Activated CD8-positive, alpha-beta T cell treated with anti-CD3 and anti-CD28 coated beads, Interleukin-2, amount 10 ng/mL, durations not matched to agents 7 days and 5 days (primary cell): Measurements from ENCODE around the gene KPNA5. TPM values are rescaled to one million over a fixed set of nuclear protein-coding genes. Genes with fewer than 3 reads are reported as not detected.
A peak's percentile ranks its signal among the peaks of the same experiment; 100 is the strongest.
"Not testable (repeated sequence)": the region's sequence is repeated elsewhere in the genome, so short reads cannot be mapped to it uniquely, and the experiment has no call there.

ENCODE experiments used
- ATAC-seq: fragments of 150-1000 bp; cut with Tn5 transposase; one replicate; pipeline ENCODE4 v1.10.0; 2021; ENCODE audit warnings: moderate library complexity
- CTCF ChIA-PET: fragments of 350-600 bp; sonication (Branson Sonifier 250); formaldehyde crosslinking; loops from one replicate; lab custom pipeline; 2021; ENCODE audit warnings: antibody characterized with exemption; lab: Charles Lee
- POLR2A ChIA-PET: fragments of 350-600 bp; sonication (Branson Sonifier 250); formaldehyde crosslinking; loops from one replicate; lab custom pipeline; 2021; ENCODE audit warnings: antibody characterized with exemption; lab: Charles Lee
- DNase-seq: peaks from one replicate; pipeline ENCODE4 v3.0.0-alpha.2; 2020
- H3K27ac Mint-ChIP-seq: one replicate; pipeline ENCODE4 v1.8.0; 2021; ENCODE audit warnings: mild to moderate bottlenecking, mixed read lengths
- H3K27me3 Mint-ChIP-seq: one replicate; pipeline ENCODE4 v1.8.0; 2021; ENCODE audit warnings: low read depth, mixed read lengths
- H3K36me3 Mint-ChIP-seq: one replicate; pipeline ENCODE4 v1.8.0; 2021; ENCODE audit warnings: low read depth, mixed read lengths
- H3K4me1 Mint-ChIP-seq: one replicate; pipeline ENCODE4 v1.8.0; 2021; ENCODE audit warnings: low read depth, mixed read lengths
- H3K4me3 Mint-ChIP-seq: one replicate; pipeline ENCODE4 v1.8.0; 2021; ENCODE audit warnings: mild to moderate bottlenecking, mixed read lengths
- H3K9me3 Mint-ChIP-seq: one replicate; pipeline ENCODE4 v1.8.0; 2022; ENCODE audit warnings: mixed read lengths; ENCODE audit not compliant: insufficient read depth
- total RNA-seq, 2 experiments: library from RNA; stranded (reverse); gene quantifications; one replicate each; pipeline ENCODE4 v1.2.3, GENCODE V29; 2021

The KPNA5 gene
- total RNA-seq, result 10 to 100 TPM in 1 of 2 experiments, 1 to 10 TPM in 1; 9.8 to 11.0 TPM

- POLR2A ChIA-PET, result interaction anchor here (0.6 to 2.0 kb wide), 10 partner anchors 10 to 581 kb away, joined by 3 to 12 read pairs (median 3); partner anchors contain the start of genes NT5DC1, TSPYL1 and ZUP1
- no peaks in the 10 kb centered on the region for H3K27me3 Mint-ChIP-seq
- CTCF ChIA-PET, result interaction anchor here (0.9 to 1.8 kb wide), 5 partner anchors 8 to 32 kb away, joined by 3 to 6 read pairs (median 3); no protein-coding TSS in a partner anchor
Measured at GRCh38 chr6:116680880-116681672, at the start of gene KPNA5. KPNA5 (plus strand) TSS chr6:116681211; CDS start chr6:116681335, 124 bp downstream.

GRCh38 chr6:116631379-116631990 is 49.5 kb upstream of the KPNA5 start:
- Mint-ChIP-seq H3K4me1 (no peaks in the 10 kb centered on the region), H3K27me3 (no peaks in the 10 kb centered on the region), H3K27ac (no peak overlapping the region), H3K36me3 (peaks cover 24% of the 10 kb centered on the region), H3K9me3 (no peaks in the 10 kb centered on the region), H3K4me3 (no peak overlapping the region)
- POLR2A ChIA-PET, result no interaction called here
- ATAC-seq (no peak), DNase-seq (no peak)
- CTCF ChIA-PET, result no interaction called here

More at GRCh38 chr6:116680880-116681672, at the start of gene KPNA5:
- DNase-seq, result peak; percentile 95
- ATAC-seq, result peak; percentile 96
- peak within 1 kb of the TSS; percentile 98 for H3K27ac Mint-ChIP-seq
- peaks cover 24% of the 10 kb centered on the region for H3K36me3 Mint-ChIP-seq
- no peaks in the 10 kb centered on the region for H3K9me3 Mint-ChIP-seq
- peaks cover 21% of the 10 kb centered on the region for H3K4me1 Mint-ChIP-seq
- H3K4me3 Mint-ChIP-seq, result peak within 1 kb of the TSS; percentile 97

GRCh38 chr6:116633685-116634084 is 47.3 kb upstream of the KPNA5 start:
- Mint-ChIP-seq H3K4me3 (no peak overlapping the region), H3K27me3 (no peaks in the 10 kb centered on the region), H3K27ac (no peak overlapping the region), H3K36me3 (peaks cover 28% of the 10 kb centered on the region), H3K9me3 (no peaks in the 10 kb centered on the region), H3K4me1 (no peaks in the 10 kb centered on the region)
- DNase-seq (no peak), ATAC-seq (no peak)
- ChIA-PET POLR2A (no interaction called here), CTCF (no interaction called here)

GRCh38 chr6:116648156-116648555 is 32.9 kb upstream of the KPNA5 start:
- Mint-ChIP-seq H3K9me3 (no peaks in the 10 kb centered on the region), H3K27ac (no peak overlapping the region), H3K27me3 (no peaks in the 10 kb centered on the region), H3K4me1 (peaks cover 7% of the 10 kb centered on the region), H3K4me3 (no peak overlapping the region), H3K36me3 (peaks cover 45% of the 10 kb centered on the region)
- ATAC-seq (no peak), DNase-seq (no peak)
- ChIA-PET POLR2A (no interaction called here), CTCF (interaction anchor here (1.2 to 2.4 kb wide), 4 partner anchors 23 to 87 kb away, joined by 3 to 7 read pairs (median 4); no protein-coding TSS in a partner anchor)

GRCh38 chr6:116649129-116649528 is 31.9 kb upstream of the KPNA5 start:
- ChIA-PET POLR2A (no interaction called here), CTCF (interaction anchor here (0.6 to 1.1 kb wide), 4 partner anchors 11 to 361 kb away, joined by 3 to 4 read pairs (median 3); no protein-coding TSS in a partner anchor)
- DNase-seq (no peak), ATAC-seq (no peak)
- Mint-ChIP-seq H3K27ac (no peak overlapping the region), H3K27me3 (no peaks in the 10 kb centered on the region), H3K36me3 (peaks cover 37% of the 10 kb centered on the region), H3K4me3 (no peak overlapping the region), H3K4me1 (peaks cover 7% of the 10 kb centered on the region), H3K9me3 (no peaks in the 10 kb centered on the region)

GRCh38 chr6:116651916-116652315 is 29.1 kb upstream of the KPNA5 start:
- ATAC-seq, result no peak
- H3K4me1 Mint-ChIP-seq, result peaks cover 7% of the 10 kb centered on the region
- no peak overlapping the region for H3K27ac Mint-ChIP-seq
- no peak overlapping the region for H3K4me3 Mint-ChIP-seq
- POLR2A ChIA-PET, result no interaction called here
- DNase-seq, result no peak
- no peaks in the 10 kb centered on the region for H3K27me3 Mint-ChIP-seq
- peaks cover 32% of the 10 kb centered on the region for H3K36me3 Mint-ChIP-seq
- H3K9me3 Mint-ChIP-seq, result no peaks in the 10 kb centered on the region
- CTCF ChIA-PET, result interaction anchor here (0.8 to 1.8 kb wide), 2 partner anchors 15 to 91 kb away, joined by 3 to 5 read pairs; no protein-coding TSS in a partner anchor

GRCh38 chr6:116661594-116661993 is 19.4 kb upstream of the KPNA5 start:
- DNase-seq (no peak), ATAC-seq (no peak)
- H3K4me1 Mint-ChIP-seq, result peaks cover 40% of the 10 kb centered on the region
- H3K27ac Mint-ChIP-seq, result no peak overlapping the region
- POLR2A ChIA-PET, result no interaction called here
- CTCF ChIA-PET, result interaction anchor here (1.4 to 1.6 kb wide), 2 partner anchors 10 to 17 kb away, joined by 4 to 7 read pairs; no protein-coding TSS in a partner anchor
- no peaks in the 10 kb centered on the region for H3K27me3 Mint-ChIP-seq
- H3K9me3 Mint-ChIP-seq, result no peaks in the 10 kb centered on the region
- H3K4me3 Mint-ChIP-seq, result no peak overlapping the region
- H3K36me3 Mint-ChIP-seq, result peaks cover 33% of the 10 kb centered on the region

DNA sequence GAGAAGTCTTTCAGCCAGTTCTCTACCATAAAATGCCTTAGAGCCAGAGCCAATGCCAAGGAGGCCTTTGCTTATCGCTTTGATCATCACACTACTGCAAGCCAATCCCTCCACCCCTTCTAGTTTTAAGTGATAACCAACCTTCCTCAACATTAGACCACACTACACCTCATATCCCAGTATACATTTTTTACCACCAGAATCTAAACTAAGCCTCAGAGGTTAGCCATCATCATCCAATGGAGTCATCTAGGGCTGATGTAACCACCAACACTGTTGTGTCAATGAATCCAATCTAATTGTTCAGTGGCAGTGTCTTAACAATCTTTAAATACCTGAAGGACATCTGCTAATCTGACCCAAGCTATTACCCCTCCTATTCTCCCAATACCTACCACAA is 18.8 kb upstream of the KPNA5 start:
- Mint-ChIP-seq H3K27ac (no peak overlapping the region), H3K36me3 (peaks cover 34% of the 10 kb centered on the region), H3K27me3 (no peaks in the 10 kb centered on the region), H3K4me1 (peaks cover 45% of the 10 kb centered on the region), H3K4me3 (no peak overlapping the region), H3K9me3 (no peaks in the 10 kb centered on the region)
- CTCF ChIA-PET, result interaction anchor here (1.4 to 1.6 kb wide), 2 partner anchors 10 to 17 kb away, joined by 4 to 7 read pairs; no protein-coding TSS in a partner anchor
- POLR2A ChIA-PET, result no interaction called here
- ATAC-seq (no peak), DNase-seq (no peak)

DNA sequence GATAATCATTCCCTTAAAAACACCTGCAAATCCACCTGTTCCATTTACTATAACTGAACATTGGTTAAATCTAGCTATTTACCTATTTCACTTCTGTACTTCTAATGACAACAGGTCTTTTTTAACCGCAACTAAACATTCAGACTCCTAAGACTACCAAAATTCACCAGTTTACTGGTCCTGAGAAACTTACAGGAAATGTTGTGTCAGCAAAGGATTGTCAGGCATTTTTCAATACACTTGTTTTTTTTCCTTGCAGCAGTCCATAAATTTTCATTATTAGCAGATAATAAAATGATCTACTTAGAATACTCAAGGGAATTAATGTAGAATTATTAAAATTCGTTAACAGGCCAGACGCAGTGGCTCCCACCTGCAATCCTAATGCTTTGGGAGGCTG is 17.7 kb upstream of the KPNA5 start:
- H3K4me3 Mint-ChIP-seq, result no peak overlapping the region

GRCh38 chr6:116664169-116664568 is 16.8 kb upstream of the KPNA5 start:
- H3K27me3 Mint-ChIP-seq, DNase-seq, H3K27ac Mint-ChIP-seq, POLR2A ChIA-PET, H3K4me3 Mint-ChIP-seq, ATAC-seq, H3K9me3 Mint-ChIP-seq: not testable (repeated sequence)
- Mint-ChIP-seq H3K36me3 (peaks cover 36% of the 10 kb centered on the region), H3K4me1 (peaks cover 52% of the 10 kb centered on the region)
- CTCF ChIA-PET, result interaction anchor here (0.7 to 1.1 kb wide), 3 partner anchors 9 to 18 kb away, joined by 3 read pairs; no protein-coding TSS in a partner anchor

More for the DNA sequence above, 17.7 kb upstream of the KPNA5 start:
- H3K36me3 Mint-ChIP-seq, result peaks cover 36% of the 10 kb centered on the region
- no peaks in the 10 kb centered on the region for H3K9me3 Mint-ChIP-seq
- peaks cover 52% of the 10 kb centered on the region for H3K4me1 Mint-ChIP-seq
- no peak for ATAC-seq
- no peak for DNase-seq
- H3K27ac Mint-ChIP-seq, result no peak overlapping the region
- no peaks in the 10 kb centered on the region for H3K27me3 Mint-ChIP-seq
- ChIA-PET CTCF (interaction anchor here (1.1 kb wide), 1 partner anchor 12 kb away, joined by 3 read pairs; no protein-coding TSS in a partner anchor), POLR2A (interaction anchor here (0.6 kb wide), 1 partner anchor 203 kb away, joined by 3 read pairs; no protein-coding TSS in a partner anchor)

GRCh38 chr6:116665464-116665863 is 15.5 kb upstream of the KPNA5 start:
- ATAC-seq (no peak), DNase-seq (no peak)
- H3K4me3 Mint-ChIP-seq, result peak overlapping the region; percentile 26
- peaks cover 36% of the 10 kb centered on the region for H3K36me3 Mint-ChIP-seq
- no peak overlapping the region for H3K27ac Mint-ChIP-seq
- H3K27me3 Mint-ChIP-seq, result no peaks in the 10 kb centered on the region
- CTCF ChIA-PET, result interaction anchor here (3.4 kb wide), 1 partner anchor 105 kb away, joined by 10 read pairs; no protein-coding TSS in a partner anchor
- peaks cover 52% of the 10 kb centered on the region for H3K4me1 Mint-ChIP-seq
- H3K9me3 Mint-ChIP-seq, result no peaks in the 10 kb centered on the region
- POLR2A ChIA-PET, result interaction anchor here (1.0 to 1.8 kb wide), 2 partner anchors 94 to 937 kb away, joined by 3 to 9 read pairs; partner anchors contain the start of genes GOPC and RWDD1
